WTC11 (cell line): ENCODE results near the gene PKP3. TPM values are rescaled to one million over a fixed set of nuclear protein-coding genes. Genes with fewer than 3 reads are reported as not detected.

Source experiments
- ATAC-seq: fragments of 200-7000 bp; cut with Tn5 transposase; 2 replicates; pipeline ENCODE4 v1.10.0; 2021; ENCODE audit warnings: mild to moderate bottlenecking, moderate library complexity
- CTCF ChIA-PET: fragments of 300-600 bp; sonication (Branson Sonifier 250); formaldehyde crosslinking; loops from one replicate; lab custom pipeline; 2021; ENCODE audit warnings: antibody characterized with exemption; lab: Charles Lee
- POLR2A ChIA-PET: fragments of 350-600 bp; sonication (Branson Sonifier 250); formaldehyde crosslinking; loops from one replicate; lab custom pipeline; 2021; ENCODE audit warnings: antibody characterized with exemption; lab: Charles Lee
- DNase-seq: peaks from one replicate; pipeline ENCODE4 v3.0.0; 2021; ENCODE audit warnings: low spot score
- H3K27ac Mint-ChIP-seq: 2 replicates; pipeline ENCODE4 v1.8.0; 2021; ENCODE audit warnings: mixed read lengths
- H3K27me3 Mint-ChIP-seq: 2 replicates; pipeline ENCODE4 v1.8.0; 2021; ENCODE audit warnings: low read depth, mild to moderate bottlenecking, moderate library complexity, mixed read lengths
- H3K36me3 Mint-ChIP-seq: 2 replicates; pipeline ENCODE4 v1.8.0; 2021; ENCODE audit warnings: mixed read lengths
- H3K4me1 Mint-ChIP-seq: 2 replicates; pipeline ENCODE4 v1.8.0; 2022; ENCODE audit warnings: mixed read lengths
- H3K4me3 Mint-ChIP-seq: 2 replicates; pipeline ENCODE4 v1.8.0; 2021; ENCODE audit warnings: mild to moderate bottlenecking, moderate library complexity, mixed read lengths
- H3K9me3 Mint-ChIP-seq: 2 replicates; pipeline ENCODE4 v1.8.0; 2021; ENCODE audit warnings: mixed read lengths
- ATF1 ChIP-seq: sonication (generic); formaldehyde crosslinking; IDR thresholded peaks from 2 replicates; pipeline ENCODE4 v1.8.1; 2023; ENCODE audit warnings: mild to moderate bottlenecking, moderate library complexity, missing genetic modification reagents
- ATF6 ChIP-seq: sonication (generic); formaldehyde crosslinking; IDR thresholded peaks from 2 replicates; pipeline ENCODE4 v1.8.1; 2023; ENCODE audit warnings: mild to moderate bottlenecking, missing genetic modification reagents
- CDX4 ChIP-seq: fragments of 250-450 bp; sonication (Bioruptor Pico); IDR thresholded peaks from 2 replicates; pipeline ENCODE4 v1.9.0; 2021; ENCODE audit warnings: moderate library complexity, mild to moderate bottlenecking, inconsistent platforms, borderline replicate concordance
- CREB1 ChIP-seq: sonication (generic); formaldehyde crosslinking; IDR thresholded peaks from 2 replicates; pipeline ENCODE4 v1.8.0; 2023; ENCODE audit warnings: mild to moderate bottlenecking, missing genetic modification reagents
- E2F1 ChIP-seq: sonication (generic); formaldehyde crosslinking; IDR thresholded peaks from 2 replicates; pipeline ENCODE4 v1.8.0; 2022; ENCODE audit warnings: mild to moderate bottlenecking, missing genetic modification reagents
- ELF4 ChIP-seq: sonication (generic); formaldehyde crosslinking; IDR thresholded peaks from 2 replicates; pipeline ENCODE4 v1.8.1; 2022; ENCODE audit warnings: low read depth, mild to moderate bottlenecking, moderate library complexity, missing genetic modification reagents
- ETV6 ChIP-seq: sonication (generic); formaldehyde crosslinking; IDR thresholded peaks from 2 replicates; pipeline ENCODE4 v1.8.1; 2022; ENCODE audit warnings: mild to moderate bottlenecking, missing genetic modification reagents
- HMGXB4 ChIP-seq: sonication (generic); formaldehyde crosslinking; IDR thresholded peaks from 2 replicates; pipeline ENCODE4 v1.8.1; 2023; ENCODE audit warnings: mild to moderate bottlenecking, moderate library complexity, missing genetic modification reagents
- JUN ChIP-seq: sonication (generic); formaldehyde crosslinking; IDR thresholded peaks from 2 replicates; pipeline ENCODE4 v1.8.0; 2023; ENCODE audit warnings: mild to moderate bottlenecking, missing genetic modification reagents
- KAT7 ChIP-seq: sonication (generic); formaldehyde crosslinking; IDR thresholded peaks from 2 replicates; pipeline ENCODE4 v1.8.1; 2023; ENCODE audit warnings: missing genetic modification reagents, mild to moderate bottlenecking, borderline replicate concordance
- MAX ChIP-seq: sonication (generic); formaldehyde crosslinking; IDR thresholded peaks from 2 replicates; pipeline ENCODE4 v1.8.0; 2022; ENCODE audit warnings: mild to moderate bottlenecking, missing genetic modification reagents
- MXD4 ChIP-seq: fragments of 250-450 bp; sonication (Bioruptor Pico); IDR thresholded peaks from 2 replicates; pipeline ENCODE4 v1.8.0; 2021; ENCODE audit warnings: mild to moderate bottlenecking, moderate library complexity, borderline replicate concordance
- NFYB ChIP-seq: sonication (generic); formaldehyde crosslinking; conservative IDR thresholded peaks from 2 replicates; pipeline ENCODE4 v1.8.0; 2022; ENCODE audit warnings: low read depth, missing genetic modification reagents
- NR1H2 ChIP-seq: sonication (generic); formaldehyde crosslinking; IDR thresholded peaks from 2 replicates; pipeline ENCODE4 v1.9.0; 2021; ENCODE audit warnings: mild to moderate bottlenecking, moderate library complexity, missing genetic modification reagents
- NR2C2 ChIP-seq: sonication (generic); formaldehyde crosslinking; IDR thresholded peaks from 2 replicates; pipeline ENCODE4 v1.8.0; 2022; ENCODE audit warnings: mild to moderate bottlenecking, missing genetic modification reagents
- SMAD3 ChIP-seq: sonication (generic); formaldehyde crosslinking; IDR thresholded peaks from 2 replicates; pipeline ENCODE4 v1.8.0; 2022; ENCODE audit warnings: missing genetic modification reagents, mild to moderate bottlenecking, borderline replicate concordance
- SP1 ChIP-seq: sonication (generic); formaldehyde crosslinking; conservative IDR thresholded peaks from 2 replicates; pipeline ENCODE4 v1.8.1; 2022; ENCODE audit warnings: missing genetic modification reagents
- TCF7 ChIP-seq: sonication (generic); formaldehyde crosslinking; IDR thresholded peaks from 2 replicates; pipeline ENCODE4 v1.8.0; 2022; ENCODE audit warnings: mild to moderate bottlenecking, low read depth, missing genetic modification reagents, moderate library complexity
- TEAD4 ChIP-seq: sonication (generic); formaldehyde crosslinking; IDR thresholded peaks from 2 replicates; pipeline ENCODE4 v1.8.0; 2022; ENCODE audit warnings: mild to moderate bottlenecking, missing genetic modification reagents
- ZBTB21 ChIP-seq: sonication (generic); formaldehyde crosslinking; IDR thresholded peaks from 2 replicates; pipeline ENCODE4 v1.8.1; 2023; ENCODE audit warnings: mild to moderate bottlenecking, missing genetic modification reagents, borderline replicate concordance
- ZNF138 ChIP-seq: sonication (generic); formaldehyde crosslinking; conservative IDR thresholded peaks from 2 replicates; pipeline ENCODE4 v1.8.1; 2022; ENCODE audit warnings: mild to moderate bottlenecking, moderate library complexity, missing genetic modification reagents
- ZNF263 ChIP-seq: sonication (generic); formaldehyde crosslinking; IDR thresholded peaks from 2 replicates; pipeline ENCODE4 v1.8.1; 2022; ENCODE audit warnings: low read depth, mild to moderate bottlenecking, moderate library complexity, missing genetic modification reagents
- ZNF281 ChIP-seq: sonication (generic); formaldehyde crosslinking; IDR thresholded peaks from 2 replicates; pipeline ENCODE4 v1.8.0; 2023; ENCODE audit warnings: mild to moderate bottlenecking, missing genetic modification reagents
- total RNA-seq: library from RNA; stranded (reverse); gene quantifications from 3 replicates; pipeline ENCODE4 v1.2.3, GENCODE V29; 2021

The PKP3 gene
- total RNA-seq, 1 experiment from 2014 or later: 17.3 TPM

- no peak for TF ChIP-seq MXD4 (CRISPR knock-in tag)
- TF ChIP-seq ZNF263 (CRISPR knock-in tag): no peak
- TF ChIP-seq TEAD4 (CRISPR knock-in tag): no peak
- TF ChIP-seq SP1: no peak
- no peak for TF ChIP-seq ELF4 (CRISPR knock-in tag)
These were observed 18.7 kb downstream of the PKP3 start (continued) for GRCh38 chr11:412641-413119.

- H3K9me3 Mint-ChIP-seq: no peaks in the 10 kb centered on the region
- POLR2A ChIA-PET: no interaction called here
- ATAC-seq (no peak), DNase-seq (no peak)
- CTCF ChIA-PET: interaction anchor here (0.6 to 3.9 kb wide), 2 partner anchors 35 to 163 kb away, joined by 3 to 35 read pairs; no protein-coding TSS in a partner anchor
- H3K27ac Mint-ChIP-seq: no peak overlapping the region
- H3K4me3 Mint-ChIP-seq: no peak overlapping the region
- H3K36me3 Mint-ChIP-seq: no peaks in the 10 kb centered on the region
- H3K27me3 Mint-ChIP-seq: peaks cover 6% of the 10 kb centered on the region
- peaks cover 23% of the 10 kb centered on the region for H3K4me1 Mint-ChIP-seq
- no peak for TF ChIP-seq ZNF281 (CRISPR knock-in tag)
- no peak for TF ChIP-seq CDX4 (CRISPR knock-in tag)
- TF ChIP-seq NR1H2 (CRISPR knock-in tag): no peak
- TF ChIP-seq TCF7 (CRISPR knock-in tag): no peak
- no peak for TF ChIP-seq ETV6 (CRISPR knock-in tag)
- no peak for TF ChIP-seq ELF4 (CRISPR knock-in tag)
- TF ChIP-seq E2F1 (CRISPR knock-in tag): no peak
- TF ChIP-seq TEAD4 (CRISPR knock-in tag): no peak
- no peak for TF ChIP-seq NR2C2 (CRISPR knock-in tag)
- TF ChIP-seq NFYB (CRISPR knock-in tag): no peak
- no peak for TF ChIP-seq ATF6 (CRISPR knock-in tag)
- TF ChIP-seq MAX (CRISPR knock-in tag): no peak
- no peak for TF ChIP-seq SMAD3 (CRISPR knock-in tag)
- no peak for TF ChIP-seq JUN (CRISPR knock-in tag)
- no peak for TF ChIP-seq ATF1
- TF ChIP-seq ZBTB21 (CRISPR knock-in tag): no peak
- TF ChIP-seq ZNF138 (CRISPR knock-in tag): no peak
- TF ChIP-seq KAT7 (CRISPR knock-in tag): no peak
- TF ChIP-seq HMGXB4: no peak
- no peak for TF ChIP-seq CREB1 (CRISPR knock-in tag)
These were observed 19.4 kb downstream of the PKP3 start for GRCh38 chr11:413120-414081.
